Endodermal cell (in vitro differentiated cells): ENCODE measurements around the gene SHOC2. TPM values are rescaled to one million over a fixed set of nuclear protein-coding genes. Genes with fewer than 3 reads are reported as not detected.

Experiments
- DNase-seq: peaks from one replicate; pipeline ENCODE4 v3.0.0-alpha.2; 2017
- H3K27ac ChIP-seq: 2 replicates; pipeline ENCODE4 v1.5.1; 2013; ENCODE audit warnings: mild to moderate bottlenecking, low read depth, low read length, moderate library complexity
- H3K27me3 ChIP-seq: 2 replicates; pipeline ENCODE4 v1.6.1; 2013; ENCODE audit warnings: mild to moderate bottlenecking, low read length, moderate library complexity; ENCODE audit not compliant: insufficient read depth, control insufficient read depth, poor library complexity, severe bottlenecking
- H3K36me3 ChIP-seq: 2 replicates; pipeline ENCODE4 v1.7.0; 2013; ENCODE audit warnings: mild to moderate bottlenecking, low read length, moderate library complexity; ENCODE audit not compliant: control insufficient read depth, insufficient read depth
- H3K4me1 ChIP-seq: one replicate; pipeline ENCODE4 v1.7.0; 2013; ENCODE audit warnings: low read length; ENCODE audit not compliant: control insufficient read depth, insufficient read depth
- H3K4me3 ChIP-seq: 2 replicates; pipeline ENCODE4 v1.5.1; 2013; ENCODE audit warnings: mild to moderate bottlenecking, low read length, moderate library complexity
- H3K9ac ChIP-seq: 2 replicates; pipeline ENCODE4 v1.6.1; 2013; ENCODE audit warnings: mild to moderate bottlenecking, low read length, moderate library complexity; ENCODE audit not compliant: poor library complexity, severe bottlenecking; ENCODE audit errors: extremely low read depth
- H3K9me3 ChIP-seq: 2 replicates; pipeline ENCODE4 v1.6.1; 2013; ENCODE audit warnings: mild to moderate bottlenecking, low read length, moderate library complexity; ENCODE audit not compliant: control insufficient read depth
- H3K27ac Mint-ChIP-seq: 2 replicates; pipeline ENCODE4 v1.8.0; 2020; ENCODE audit warnings: mixed read lengths
- H3K27me3 Mint-ChIP-seq: 2 replicates; pipeline ENCODE4 v1.8.0; 2021; ENCODE audit warnings: mild to moderate bottlenecking, mixed read lengths; ENCODE audit not compliant: insufficient read depth
- H3K36me3 Mint-ChIP-seq: 2 replicates; pipeline ENCODE4 v1.8.0; 2020; ENCODE audit warnings: low read depth, mixed read lengths
- H3K4me1 Mint-ChIP-seq: 2 replicates; pipeline ENCODE4 v1.8.0; 2020; ENCODE audit warnings: mixed read lengths
- H3K4me3 Mint-ChIP-seq: 2 replicates; pipeline ENCODE4 v1.8.0; 2020; ENCODE audit warnings: mild to moderate bottlenecking, moderate library complexity, mixed read lengths
- H3K9me3 Mint-ChIP-seq: 2 replicates; pipeline ENCODE4 v1.8.0; 2020; ENCODE audit warnings: mild to moderate bottlenecking, mixed read lengths
- CTCF ChIP-seq: fragments of 200-600 bp; sonication (generic); conservative IDR thresholded peaks from 2 replicates; pipeline ENCODE4 v1.5.0; 2021; ENCODE audit warnings: antibody characterized with exemption, mild to moderate bottlenecking
- WGBS, 2 experiments: methylation state at CpG; one replicate each; pipeline versions ENCODE4 v1.1.5 to v1.1.7; 2013; ENCODE audit warnings: missing lambda C conversion rate in 2 of 2, mixed read lengths in 1 of 2; ENCODE audit not compliant: insufficient coverage in 1 of 2, insufficient read length in 1 of 2; 5-methylcytosine and 5-hydroxymethylcytosine counted together
- total RNA-seq, 2 donors: library from RNA; stranded (reverse); fragmentation: NEBNext Ultra II Directional in 1 of 2; extraction: Animal tissue kit (Norgen Biotek cat#: 25700) in 1 of 2; gene quantifications; 2 replicates in 1 of 2; 3 replicates in 1 of 2; pipeline ENCODE4 v1.2.1, GENCODE V29; 2021

The SHOC2 gene
- total RNA-seq, 2 donors from 2014 or later = 38.4 to 49.6 TPM

GRCh38 chr10:110979611-110980010 is 60.2 kb downstream of the SHOC2 start:
- Mint-ChIP-seq H3K4me3 (no peak overlapping the region), H3K36me3 (peaks cover 14% of the 10 kb centered on the region), H3K27me3 (no peaks in the 10 kb centered on the region), H3K9me3 (peaks cover 2% of the 10 kb centered on the region), H3K27ac (no peak overlapping the region), H3K4me1 (peaks cover 25% of the 10 kb centered on the region)
- no peak for TF ChIP-seq CTCF
- Histone ChIP-seq H3K4me1 (peaks cover 7% of the 10 kb centered on the region), H3K27me3 (no peaks in the 10 kb centered on the region), H3K27ac (no peak overlapping the region), H3K9me3 (no peaks in the 10 kb centered on the region), H3K36me3 (peaks cover 11% of the 10 kb centered on the region), H3K9ac (no peak overlapping the region), H3K4me3 (peak overlapping the region; percentile 47)
- 90 to 100% methylated on average over 1 to 2 of the region's 2 CpGs for WGBS, 2 experiments
- no peak for DNase-seq

- no peak for DNase-seq
- Histone ChIP-seq H3K4me1 (peaks cover 7% of the 10 kb centered on the region), H3K27ac (no peak overlapping the region), H3K4me3 (no peak overlapping the region), H3K9me3 (no peaks in the 10 kb centered on the region), H3K27me3 (no peaks in the 10 kb centered on the region), H3K36me3 (peaks cover 18% of the 10 kb centered on the region), H3K9ac (no peak overlapping the region)
- no peaks in the 10 kb centered on the region for H3K27me3 Mint-ChIP-seq
- peaks cover 2% of the 10 kb centered on the region for H3K9me3 Mint-ChIP-seq
- H3K4me1 Mint-ChIP-seq = peaks cover 25% of the 10 kb centered on the region
- no peak for TF ChIP-seq CTCF
- no peak overlapping the region for H3K4me3 Mint-ChIP-seq
- H3K27ac Mint-ChIP-seq = no peak overlapping the region
- H3K36me3 Mint-ChIP-seq = peaks cover 15% of the 10 kb centered on the region
Observed at GRCh38 chr10:110980807-110981206, 61.4 kb downstream of the SHOC2 start.

GRCh38 chr10:110983466-110983865 is 64.1 kb downstream of the SHOC2 start:
- Mint-ChIP-seq H3K27me3 (no peaks in the 10 kb centered on the region), H3K9me3 (peaks cover 2% of the 10 kb centered on the region), H3K36me3 (peaks cover 18% of the 10 kb centered on the region), H3K27ac (no peak overlapping the region), H3K4me3 (no peak overlapping the region), H3K4me1 (peaks cover 11% of the 10 kb centered on the region)
- Histone ChIP-seq H3K4me1 (peaks cover 7% of the 10 kb centered on the region), H3K9ac (no peak overlapping the region), H3K4me3 (no peak overlapping the region), H3K36me3 (peaks cover 33% of the 10 kb centered on the region), H3K27ac (no peak overlapping the region), H3K9me3 (no peaks in the 10 kb centered on the region), H3K27me3 (no peaks in the 10 kb centered on the region)
- TF ChIP-seq CTCF = no peak
- WGBS, 2 experiments = 87 to 91% methylated on average over 2 to 3 of the region's 3 CpGs
- DNase-seq = no peak
